ENCODE results near the gene RAD51B.

DNA sequence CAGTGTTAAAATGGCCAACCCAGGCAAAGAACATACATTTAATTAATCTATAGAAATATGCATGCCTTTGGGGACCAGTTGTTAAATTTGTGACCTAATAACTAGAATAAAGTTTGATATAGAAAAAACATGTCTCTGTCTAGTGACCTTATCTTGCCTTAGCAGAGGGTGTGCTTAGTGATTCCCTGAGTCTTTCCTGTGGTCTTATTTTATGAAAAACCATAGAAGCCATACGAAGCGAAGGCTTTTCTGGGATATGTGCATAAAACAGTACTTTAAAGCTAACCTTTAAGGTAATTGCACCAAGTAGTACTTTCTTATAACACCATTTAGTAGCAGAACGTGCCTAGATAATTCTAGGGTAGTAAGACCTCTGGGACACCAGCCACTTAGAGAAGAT lies 593.9 kb downstream of the RAD51B start:
- TF ChIP-seq, protein P1, sequence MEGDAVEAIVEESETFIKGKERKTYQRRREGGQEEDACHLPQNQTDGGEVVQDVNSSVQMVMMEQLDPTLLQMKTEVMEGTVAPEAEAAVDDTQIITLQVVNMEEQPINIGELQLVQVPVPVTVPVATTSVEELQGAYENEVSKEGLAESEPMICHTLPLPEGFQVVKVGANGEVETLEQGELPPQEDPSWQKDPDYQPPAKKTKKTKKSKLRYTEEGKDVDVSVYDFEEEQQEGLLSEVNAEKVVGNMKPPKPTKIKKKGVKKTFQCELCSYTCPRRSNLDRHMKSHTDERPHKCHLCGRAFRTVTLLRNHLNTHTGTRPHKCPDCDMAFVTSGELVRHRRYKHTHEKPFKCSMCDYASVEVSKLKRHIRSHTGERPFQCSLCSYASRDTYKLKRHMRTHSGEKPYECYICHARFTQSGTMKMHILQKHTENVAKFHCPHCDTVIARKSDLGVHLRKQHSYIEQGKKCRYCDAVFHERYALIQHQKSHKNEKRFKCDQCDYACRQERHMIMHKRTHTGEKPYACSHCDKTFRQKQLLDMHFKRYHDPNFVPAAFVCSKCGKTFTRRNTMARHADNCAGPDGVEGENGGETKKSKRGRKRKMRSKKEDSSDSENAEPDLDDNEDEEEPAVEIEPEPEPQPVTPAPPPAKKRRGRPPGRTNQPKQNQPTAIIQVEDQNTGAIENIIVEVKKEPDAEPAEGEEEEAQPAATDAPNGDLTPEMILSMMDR (IDR thresholded peaks at IDR 0.05; ENCODE audit: insufficient read depth, low read length), result no peak
- no peak for TF ChIP-seq POLR2AphosphoS5 (IDR thresholded peaks at IDR 0.05; ENCODE audit: low read depth)

Measured in HL-60 (cell line).